T-helper 17 cell (primary cell): Measurements from ENCODE around the gene ANKMY1. TPM values are rescaled to one million over a fixed set of nuclear protein-coding genes. Genes with fewer than 3 reads are reported as not detected.

ENCODE experiments used
- ATAC-seq: fragments of 150-1000 bp; cut with Tn5 transposase; 2 replicates; pipeline ENCODE4 v1.10.0; 2021; ENCODE audit warnings: mild to moderate bottlenecking, moderate library complexity
- DNase-seq, 3 donors: peaks; one replicate each; pipeline versions ENCODE4 v3.0.0 to v3.0.0-alpha.2; 2020 to 2021
- H3K9me3 ChIP-seq: one replicate; pipeline ENCODE4 v1.7.0; 2013; ENCODE audit warnings: low read length, mild to moderate bottlenecking; ENCODE audit not compliant: control insufficient read depth, poor library complexity, severe bottlenecking
- H3K27ac Mint-ChIP-seq: one replicate; pipeline ENCODE4 v1.8.0; 2022; ENCODE audit warnings: mild to moderate bottlenecking, moderate library complexity, mixed read lengths
- H3K27me3 Mint-ChIP-seq: one replicate; pipeline ENCODE4 v1.8.0; 2022; ENCODE audit warnings: mixed read lengths
- H3K36me3 Mint-ChIP-seq: one replicate; pipeline ENCODE4 v1.8.0; 2022; ENCODE audit warnings: low read depth, mixed read lengths
- H3K4me1 Mint-ChIP-seq: one replicate; pipeline ENCODE4 v1.8.0; 2022; ENCODE audit warnings: mild to moderate bottlenecking, mixed read lengths
- H3K4me3 Mint-ChIP-seq: one replicate; pipeline ENCODE4 v1.8.0; 2022; ENCODE audit warnings: mild to moderate bottlenecking, moderate library complexity, mixed read lengths
- total RNA-seq, 4 donors: library from RNA in 2 of 4; stranded (reverse) in 2 of 4; gene quantifications; one replicate each; pipeline ENCODE4 v1.2.3 and lab custom pipeline; 2022 to 2026

Gene ANKMY1
- total RNA-seq, 2 donors from 2014 or later: 34.6 to 42.6 TPM

DNA sequence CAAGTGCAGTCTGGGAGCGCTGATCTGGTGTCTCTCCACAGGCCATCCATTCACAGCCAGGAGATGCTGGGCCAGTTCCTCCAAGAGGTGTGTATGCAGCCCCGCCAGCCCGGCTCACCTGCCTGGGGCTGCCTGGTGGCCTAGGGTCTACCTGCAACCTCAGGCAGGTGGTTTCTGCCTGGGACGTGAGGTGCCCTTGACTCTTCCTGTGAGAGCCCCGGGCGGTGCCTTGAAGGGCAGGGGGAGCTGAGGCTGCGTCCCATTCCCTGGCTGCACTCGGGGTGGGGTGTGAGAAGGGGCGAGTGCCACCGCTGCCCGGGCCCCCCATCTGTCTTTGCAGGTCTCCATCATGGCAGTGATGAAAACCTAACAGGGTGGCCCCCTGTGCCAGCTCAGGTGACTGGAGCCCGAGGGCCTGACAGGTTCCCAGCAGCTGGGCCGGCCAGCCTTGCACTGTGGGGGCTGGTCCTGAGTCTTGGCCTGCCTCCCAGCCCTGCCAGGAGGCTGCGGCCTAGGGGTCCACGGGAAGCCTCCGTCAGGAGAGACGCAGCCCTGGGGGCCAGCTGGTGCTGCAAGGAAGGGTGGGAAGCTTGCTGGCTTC, 40.6 kb upstream of the ANKMY1 start:
- Mint-ChIP-seq H3K4me3 (no peak overlapping the region), H3K4me1 (peaks cover 3% of the 10 kb centered on the region), H3K27ac (no peak overlapping the region), H3K27me3 (no peaks in the 10 kb centered on the region), H3K36me3 (no peaks in the 10 kb centered on the region)
- H3K9me3 ChIP-seq: no peaks in the 10 kb centered on the region
- ATAC-seq (no peak), DNase-seq (peak in 2 of 3 donors; percentile 6 to 8)

DNA sequence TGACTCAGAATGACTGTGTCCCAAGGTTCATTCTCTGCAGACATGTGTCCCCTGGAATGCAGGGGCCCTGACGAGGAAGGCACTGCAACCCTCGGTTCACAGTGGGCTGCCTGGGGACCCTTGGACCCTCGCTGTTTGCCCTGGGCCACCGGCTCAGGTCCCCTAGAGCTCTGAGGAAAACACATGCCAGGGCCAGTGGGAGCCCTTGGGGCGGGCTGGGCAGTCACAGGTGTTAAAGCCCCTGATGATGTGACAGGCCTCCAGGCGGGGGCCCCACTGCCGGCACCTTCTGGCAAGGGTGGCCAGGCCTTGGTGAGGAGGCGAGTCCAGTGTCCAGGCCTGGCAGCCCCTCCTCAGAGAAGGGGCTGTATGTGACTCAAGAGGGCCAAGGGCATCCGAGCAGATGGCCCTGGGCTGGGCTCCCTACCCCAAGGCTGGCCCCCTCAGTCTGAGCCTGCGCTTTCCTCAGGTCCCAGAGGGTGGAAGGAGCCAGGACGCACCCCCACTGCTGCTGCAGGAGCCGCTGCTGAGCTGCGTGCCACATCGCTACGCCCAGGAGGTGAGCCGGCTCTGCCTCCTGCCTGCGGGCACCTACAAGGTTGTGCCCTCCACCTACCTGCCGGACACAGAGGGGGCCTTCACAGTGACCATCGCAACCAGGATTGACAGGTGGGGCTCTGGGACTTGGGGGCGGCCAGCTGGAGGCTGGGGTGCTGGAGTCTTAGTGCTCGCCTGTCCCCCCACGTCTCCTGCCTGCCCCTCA, 39.8 kb upstream of the ANKMY1 start:
- H3K27ac Mint-ChIP-seq: no peak overlapping the region
- H3K9me3 ChIP-seq: no peaks in the 10 kb centered on the region
- no peaks in the 10 kb centered on the region for H3K27me3 Mint-ChIP-seq
- H3K36me3 Mint-ChIP-seq: no peaks in the 10 kb centered on the region
- H3K4me3 Mint-ChIP-seq: no peak overlapping the region
- ATAC-seq (no peak), DNase-seq (peak in 1 of 3 donors; percentile 6)
- peaks cover 5% of the 10 kb centered on the region for H3K4me1 Mint-ChIP-seq

DNA sequence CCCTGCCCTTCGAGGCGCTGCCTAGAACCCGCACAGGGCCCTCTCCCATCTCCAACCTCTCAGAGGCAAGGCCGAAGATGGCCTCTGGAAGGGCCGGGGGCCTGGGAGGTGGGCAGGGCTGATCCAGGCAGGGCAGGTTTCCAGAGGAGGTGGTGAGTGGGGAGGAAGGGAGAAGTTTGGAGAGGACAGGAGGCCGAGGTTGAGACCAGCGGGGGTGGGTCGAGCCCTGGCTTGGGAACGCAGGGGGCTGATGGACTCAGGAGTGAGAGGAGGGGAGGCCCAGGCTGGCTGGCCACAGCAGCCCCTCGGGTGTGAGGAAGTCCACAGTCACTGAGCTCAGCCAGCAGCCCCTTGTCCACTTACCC, 39.2 kb upstream of the ANKMY1 start:
- Mint-ChIP-seq H3K36me3 (no peaks in the 10 kb centered on the region), H3K4me1 (peaks cover 5% of the 10 kb centered on the region)

DNA sequence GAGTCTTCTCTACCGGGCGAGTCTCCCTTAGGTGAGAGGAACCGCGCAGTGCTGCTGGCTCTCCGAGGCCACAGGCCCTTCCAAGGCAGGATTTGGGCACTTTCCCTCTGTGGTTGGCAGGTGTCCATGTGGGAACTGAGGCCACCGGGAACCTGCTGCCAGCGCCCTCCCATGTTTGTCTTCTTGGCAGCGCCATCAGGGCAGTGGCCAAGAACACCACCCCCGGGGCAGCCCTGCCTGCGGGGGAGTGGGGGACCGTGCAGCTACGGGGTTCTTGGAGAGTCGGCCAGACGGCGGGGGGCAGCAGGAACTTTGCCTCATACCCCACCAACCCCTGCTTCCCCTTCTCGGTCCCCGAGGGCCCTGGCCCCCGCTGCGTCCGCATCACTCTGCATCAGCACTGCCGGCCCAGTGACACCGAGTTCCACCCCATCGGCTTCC, 38.7 kb upstream of the ANKMY1 start:
- no peaks in the 10 kb centered on the region for H3K9me3 ChIP-seq
- Mint-ChIP-seq H3K27ac (no peak overlapping the region), H3K27me3 (no peaks in the 10 kb centered on the region), H3K4me3 (no peak overlapping the region), H3K4me1 (peaks cover 6% of the 10 kb centered on the region), H3K36me3 (peaks cover under 1% of the 10 kb centered on the region)
- ATAC-seq: no peak
- DNase-seq: peak in 1 of 3 donors; percentile 5

More for the DNA sequence above, 39.2 kb upstream of the ANKMY1 start:
- Mint-ChIP-seq H3K27me3 (no peaks in the 10 kb centered on the region), H3K4me3 (no peak overlapping the region), H3K27ac (no peak overlapping the region)
- ATAC-seq (no peak), DNase-seq (peak in 1 of 3 donors; percentile 5)
- H3K9me3 ChIP-seq: no peaks in the 10 kb centered on the region

DNA sequence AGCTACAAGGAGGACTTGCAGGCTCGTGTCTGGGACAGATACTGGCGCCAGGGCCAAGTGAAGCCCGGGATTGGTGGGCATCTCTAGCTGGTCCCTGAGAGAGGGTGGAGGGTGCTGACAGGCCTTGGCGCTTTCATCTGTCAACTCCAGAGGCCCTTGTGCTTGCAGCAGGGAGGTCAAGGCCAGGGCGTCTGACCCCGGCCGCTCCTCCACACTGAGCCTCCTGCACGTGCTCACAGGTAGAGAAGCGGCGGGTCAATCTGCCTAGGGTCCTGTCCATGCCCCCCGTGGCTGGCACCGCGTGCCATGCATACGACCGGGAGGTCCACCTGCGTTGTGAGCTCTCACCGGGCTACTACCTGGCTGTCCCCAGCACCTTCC, 38.3 kb upstream of the ANKMY1 start:
- Mint-ChIP-seq H3K27me3 (no peaks in the 10 kb centered on the region), H3K36me3 (peaks cover 5% of the 10 kb centered on the region)

DNA sequence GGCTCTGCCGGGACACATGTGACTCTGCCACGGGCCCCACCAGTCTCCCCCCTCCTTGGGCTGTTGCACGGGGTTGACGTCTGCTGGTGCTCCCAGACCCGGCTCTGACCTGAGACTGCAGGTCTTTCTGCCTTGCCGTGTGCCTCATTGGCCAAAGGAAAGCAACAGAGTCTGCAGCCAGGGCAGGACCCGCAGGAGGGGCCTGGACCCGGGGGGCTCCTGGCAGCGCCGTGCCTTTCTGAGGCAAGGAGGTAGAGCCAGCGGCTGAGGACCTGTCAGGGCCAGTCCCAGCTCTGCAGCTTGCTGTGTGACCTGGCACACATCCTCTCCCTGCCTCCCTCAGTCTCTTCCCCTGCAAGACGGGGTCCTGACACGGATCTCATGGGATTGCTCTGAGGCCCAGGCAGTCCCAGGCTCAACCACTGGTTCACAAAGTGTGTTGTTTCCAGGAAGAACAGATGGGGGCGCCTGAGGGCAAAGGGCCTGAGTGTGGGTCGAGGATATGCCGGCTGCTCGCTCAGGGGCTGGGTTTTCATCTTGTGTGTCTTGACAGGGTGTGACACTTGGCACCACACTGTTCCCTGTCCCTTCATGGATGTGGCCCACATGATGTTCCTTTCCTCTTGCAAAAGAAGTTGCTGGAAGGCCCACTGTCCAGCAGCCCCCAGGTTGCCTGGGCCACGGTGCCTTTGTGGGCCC, 37.7 kb upstream of the ANKMY1 start:
- no peak overlapping the region for H3K27ac Mint-ChIP-seq
- no peak overlapping the region for H3K4me3 Mint-ChIP-seq
- ATAC-seq (no peak), DNase-seq (peak in 1 of 3 donors; percentile 7)
- H3K36me3 Mint-ChIP-seq: peaks cover 5% of the 10 kb centered on the region
- H3K9me3 ChIP-seq: no peaks in the 10 kb centered on the region
- no peaks in the 10 kb centered on the region for H3K27me3 Mint-ChIP-seq
- peaks cover 7% of the 10 kb centered on the region for H3K4me1 Mint-ChIP-seq

More for the DNA sequence above, 38.3 kb upstream of the ANKMY1 start:
- Mint-ChIP-seq H3K4me3 (no peak overlapping the region), H3K4me1 (peaks cover 7% of the 10 kb centered on the region), H3K27ac (no peak overlapping the region)
- peak in 2 of 3 donors; percentile 7 to 8 for DNase-seq
- H3K9me3 ChIP-seq: no peaks in the 10 kb centered on the region
- no peak for ATAC-seq

DNA sequence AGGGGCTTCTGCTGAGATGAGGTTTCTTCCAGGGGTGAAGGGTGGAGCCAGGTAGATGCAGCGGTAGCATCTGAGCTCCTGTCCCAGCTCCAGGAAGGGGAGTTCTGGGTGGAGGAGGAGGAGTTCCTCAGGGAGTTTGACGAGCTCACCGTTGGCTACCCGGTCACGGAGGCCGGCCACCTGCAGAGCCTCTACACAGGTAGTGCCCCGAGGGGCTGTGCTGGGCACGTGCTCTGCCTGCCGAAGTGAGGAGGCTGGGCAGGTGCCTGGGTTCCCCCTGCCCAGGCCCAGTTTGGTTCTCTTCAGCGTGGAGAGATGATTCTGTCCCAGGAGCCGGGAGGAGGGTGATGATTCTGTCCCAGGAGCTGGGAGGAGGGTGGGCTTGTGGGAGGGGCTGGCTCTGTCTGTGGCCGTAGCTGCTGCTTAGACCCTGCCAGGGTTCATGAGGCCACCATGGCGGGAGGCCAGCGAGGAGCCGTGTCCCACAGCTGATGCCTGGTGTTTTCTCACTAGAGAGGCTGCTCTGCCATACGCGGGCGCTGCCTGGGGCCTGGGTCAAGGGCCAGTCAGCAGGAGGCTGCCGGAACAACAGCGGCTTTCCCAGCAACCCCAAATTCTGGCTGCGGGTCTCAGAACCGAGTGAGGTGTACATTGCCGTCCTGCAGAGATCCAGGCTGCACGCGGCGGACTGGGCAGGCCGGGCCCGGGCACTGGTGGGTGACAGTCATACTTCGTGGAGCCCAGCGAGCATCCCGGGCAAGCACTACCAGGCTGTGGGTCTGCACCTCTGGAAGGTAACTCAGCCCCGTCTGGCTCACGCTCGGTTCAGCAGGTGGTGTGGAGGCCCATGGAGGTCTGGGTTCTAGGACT, 37.0 kb upstream of the ANKMY1 start:
- ATAC-seq (no peak), DNase-seq (peak in 1 of 3 donors; percentile 11)
- H3K36me3 Mint-ChIP-seq: peaks cover 5% of the 10 kb centered on the region
- no peak overlapping the region for H3K4me3 Mint-ChIP-seq
- peaks cover 4% of the 10 kb centered on the region for H3K4me1 Mint-ChIP-seq
- no peaks in the 10 kb centered on the region for H3K9me3 ChIP-seq
- H3K27ac Mint-ChIP-seq: no peak overlapping the region
- H3K27me3 Mint-ChIP-seq: no peaks in the 10 kb centered on the region

DNA sequence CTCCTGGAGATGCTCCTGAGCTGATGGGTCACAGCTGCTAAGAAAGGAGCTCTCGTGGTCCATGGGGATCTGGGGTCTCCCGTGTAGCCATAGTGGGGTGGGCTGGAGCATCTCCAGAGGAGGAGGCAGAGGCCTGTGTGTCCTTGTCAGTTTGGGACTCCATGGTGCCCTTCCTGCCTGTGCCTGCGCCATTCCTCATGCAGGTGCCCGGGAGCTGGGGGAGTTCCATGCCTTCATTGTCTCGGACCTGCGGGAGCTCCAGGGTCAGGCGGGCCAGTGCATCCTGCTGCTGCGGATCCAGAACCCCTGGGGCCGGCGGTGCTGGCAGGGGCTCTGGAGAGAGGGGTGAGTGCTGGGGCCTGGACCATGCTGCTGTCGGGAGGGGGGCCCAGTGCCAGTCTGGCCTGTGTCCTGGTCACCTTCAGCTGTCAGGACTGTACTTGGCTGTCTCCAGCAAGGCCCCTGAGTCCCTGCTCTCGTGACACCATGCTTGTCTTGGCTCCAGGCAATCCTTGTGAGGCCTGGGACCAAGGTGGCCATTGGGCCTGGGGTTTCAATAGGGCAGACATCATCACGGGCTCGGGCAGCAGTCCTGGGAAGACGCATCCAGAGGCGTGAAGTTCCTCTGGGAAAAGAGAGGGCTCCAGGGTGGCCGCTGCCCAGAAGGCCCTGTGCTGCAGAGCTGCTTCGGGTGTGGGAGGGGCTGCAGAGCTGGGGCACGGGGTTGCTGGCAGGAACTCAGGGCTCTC, 36.1 kb upstream of the ANKMY1 start:
- no peaks in the 10 kb centered on the region for H3K9me3 ChIP-seq
- ATAC-seq (no peak), DNase-seq (peak in 1 of 3 donors; percentile 9)
- Mint-ChIP-seq H3K4me1 (peaks cover 8% of the 10 kb centered on the region), H3K4me3 (no peak overlapping the region), H3K36me3 (peaks cover 5% of the 10 kb centered on the region), H3K27ac (no peak overlapping the region), H3K27me3 (no peaks in the 10 kb centered on the region)

DNA sequence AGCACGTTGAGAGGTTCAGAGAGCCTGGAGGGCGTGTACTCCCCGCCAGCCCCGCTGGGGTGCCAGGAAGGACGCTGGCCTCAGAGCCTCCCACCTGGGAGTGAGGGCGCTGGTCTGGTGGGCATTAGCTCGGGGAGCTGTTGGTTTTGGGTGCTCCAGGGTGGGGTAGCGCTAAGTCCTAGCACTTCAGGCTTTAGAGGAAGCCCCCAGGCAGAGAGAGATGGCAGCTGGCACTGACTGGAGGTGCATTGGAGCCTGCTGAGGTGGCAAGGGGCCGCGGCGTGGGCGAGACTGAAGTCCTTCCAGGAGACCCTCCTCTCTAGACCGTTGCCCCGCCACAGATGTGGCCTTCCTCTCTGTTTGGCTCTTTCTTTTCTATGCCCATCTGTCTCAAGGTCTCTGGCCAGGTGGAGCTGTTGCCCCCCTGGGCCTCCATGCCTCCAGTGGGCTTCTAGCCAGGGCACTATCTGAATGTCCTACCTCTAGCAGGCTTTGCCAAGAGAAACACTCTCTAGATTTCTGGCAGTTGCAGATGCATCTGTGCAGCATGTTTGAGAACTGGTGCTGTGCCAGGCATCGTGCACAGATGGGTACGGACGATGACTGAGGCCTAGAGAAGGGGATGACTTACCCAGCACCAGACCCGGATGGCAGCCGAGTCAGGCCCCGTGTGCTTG, 35.4 kb upstream of the ANKMY1 start:
- Mint-ChIP-seq H3K27me3 (no peaks in the 10 kb centered on the region), H3K36me3 (peaks cover 6% of the 10 kb centered on the region), H3K4me1 (peaks cover 15% of the 10 kb centered on the region), H3K4me3 (no peak overlapping the region), H3K27ac (no peak overlapping the region)
- ATAC-seq: no peak
- no peaks in the 10 kb centered on the region for H3K9me3 ChIP-seq
- no peak for DNase-seq

DNA sequence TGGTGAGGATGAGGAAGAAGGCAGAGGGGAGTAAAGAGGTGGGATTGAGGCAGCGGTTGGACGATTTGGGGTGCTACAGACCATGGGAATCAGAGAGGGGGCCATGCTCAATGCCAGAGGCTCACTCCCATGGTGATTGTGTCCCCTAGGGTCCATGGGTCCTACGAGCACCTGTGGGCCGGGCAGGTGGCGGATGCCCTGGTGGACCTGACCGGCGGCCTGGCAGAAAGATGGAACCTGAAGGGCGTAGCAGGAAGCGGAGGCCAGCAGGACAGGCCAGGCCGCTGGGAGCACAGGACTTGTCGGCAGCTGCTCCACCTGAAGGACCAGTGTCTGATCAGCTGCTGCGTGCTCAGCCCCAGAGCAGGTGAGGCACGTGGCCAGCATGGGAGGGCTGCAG, 34.0 kb upstream of the ANKMY1 start:
- Mint-ChIP-seq H3K4me1 (peaks cover 25% of the 10 kb centered on the region), H3K27ac (no peak overlapping the region), H3K36me3 (peaks cover 6% of the 10 kb centered on the region), H3K4me3 (no peak overlapping the region), H3K27me3 (no peaks in the 10 kb centered on the region)
- DNase-seq (no peak), ATAC-seq (no peak)
- H3K9me3 ChIP-seq: no peaks in the 10 kb centered on the region

DNA sequence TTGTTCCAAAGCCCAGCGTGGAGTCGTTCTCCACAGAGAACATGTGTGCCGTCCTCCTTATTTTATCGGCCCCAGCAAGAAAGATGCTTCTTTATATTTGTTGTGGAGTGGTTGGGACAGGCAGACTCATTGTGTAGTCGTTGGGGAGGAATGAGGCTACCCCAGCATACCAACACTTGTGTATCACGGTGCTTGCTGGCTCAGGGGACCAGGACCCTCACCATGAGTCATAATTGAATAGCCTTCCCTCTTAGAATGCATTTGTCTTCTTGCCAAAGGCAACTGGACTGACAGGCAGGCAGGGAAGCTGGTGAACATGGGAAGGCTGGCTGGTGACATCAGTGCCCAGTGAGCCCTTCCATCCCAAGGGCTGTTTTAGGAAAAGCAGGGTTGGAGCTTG, 33.4 kb upstream of the ANKMY1 start:
- ATAC-seq: no peak
- Mint-ChIP-seq H3K27ac (peak overlapping the region; percentile 27), H3K4me1 (peaks cover 25% of the 10 kb centered on the region), H3K4me3 (no peak overlapping the region), H3K27me3 (no peaks in the 10 kb centered on the region), H3K36me3 (peaks cover 6% of the 10 kb centered on the region)
- no peaks in the 10 kb centered on the region for H3K9me3 ChIP-seq
- no peak for DNase-seq

DNA sequence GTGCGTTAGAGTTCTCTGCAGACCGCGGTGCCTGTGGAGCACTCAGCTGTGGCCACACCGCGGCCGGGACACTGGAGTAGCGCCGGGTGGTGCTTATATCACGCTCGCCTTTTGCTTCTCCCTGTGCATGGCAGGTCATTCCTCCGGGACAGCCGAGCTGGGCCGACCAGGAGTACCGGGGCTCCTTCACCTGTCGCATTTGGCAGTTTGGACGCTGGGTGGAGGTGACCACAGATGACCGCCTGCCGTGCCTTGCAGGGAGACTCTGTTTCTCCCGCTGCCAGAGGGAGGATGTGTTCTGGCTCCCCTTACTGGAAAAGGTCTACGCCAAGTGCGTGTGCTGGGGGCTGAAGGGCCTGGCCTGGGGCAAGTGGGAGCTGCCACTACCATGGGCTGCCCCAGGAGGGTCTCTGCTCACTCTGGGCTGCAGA, 32.9 kb upstream of the ANKMY1 start:
- peak in 1 of 3 donors; percentile 8 for DNase-seq
- no peaks in the 10 kb centered on the region for H3K9me3 ChIP-seq

More for the DNA sequence above, 32.9 kb upstream of the ANKMY1 start:
- ATAC-seq: no peak
- H3K27ac Mint-ChIP-seq: peak overlapping the region; percentile 27
- peaks cover 6% of the 10 kb centered on the region for H3K36me3 Mint-ChIP-seq
- no peak overlapping the region for H3K4me3 Mint-ChIP-seq
- H3K27me3 Mint-ChIP-seq: no peaks in the 10 kb centered on the region
- peaks cover 30% of the 10 kb centered on the region for H3K4me1 Mint-ChIP-seq
